ELF-1 (cell line): ENCODE measurements around the gene MBOAT7.
A peak's percentile ranks its signal among the peaks of the same experiment; 100 is the strongest.

Source experiments
- DNase-seq: peaks from one replicate; pipeline ENCODE4 v3.0.0-alpha.2; 2016; ENCODE audit warnings: low read depth, low spot score

Gene MBOAT7

GRCh38 chr19:54164369-54165068, 24.9 kb downstream of the MBOAT7 start:
- peak; percentile 94 for DNase-seq

GRCh38 chr19:54162884-54163283, 26.5 kb downstream of the MBOAT7 start:
- no peak for DNase-seq

GRCh38 chr19:54162241-54162805, 27.1 kb downstream of the MBOAT7 start:
- DNase-seq = peak; percentile 83

- DNase-seq = peak; percentile 35
Observed at GRCh38 chr19:54160854-54161253, 28.5 kb downstream of the MBOAT7 start.

- no peak for DNase-seq
Observed at GRCh38 chr19:54160182-54160811, 29.1 kb downstream of the MBOAT7 start.

GRCh38 chr19:54159352-54160181, 29.8 kb downstream of the MBOAT7 start, which contains the start of gene LENG1:
Gene LENG1 (minus strand): TSS chr19:54159721. CDS start chr19:54159695, 26 bp downstream.
- peak; percentile 100 for DNase-seq

GRCh38 chr19:54158812-54159351, 30.5 kb downstream of the MBOAT7 start:
- DNase-seq = peak; percentile 29

GRCh38 chr19:54156953-54157352, 32.4 kb downstream of the MBOAT7 start:
- peak; percentile 48 for DNase-seq

- DNase-seq = no peak
Observed at GRCh38 chr19:54156490-54156889, 32.9 kb downstream of the MBOAT7 start.

GRCh38 chr19:54155694-54156093, 33.7 kb downstream of the MBOAT7 start:
- DNase-seq = peak; percentile 32

GRCh38 chr19:54154603-54155345, 34.6 kb downstream of the MBOAT7 start:
- DNase-seq = no peak

GRCh38 chr19:54153731-54154326, 35.6 kb downstream of the MBOAT7 start:
- no peak for DNase-seq

GRCh38 chr19:54152878-54153524, 36.4 kb downstream of the MBOAT7 start:
- DNase-seq = no peak

- DNase-seq = no peak
Observed at GRCh38 chr19:54152267-54152666, 37.1 kb downstream of the MBOAT7 start.

- no peak for DNase-seq
Observed at GRCh38 chr19:54151362-54152035, 37.9 kb downstream of the MBOAT7 start.

GRCh38 chr19:54149021-54149812, 40.2 kb downstream of the MBOAT7 start:
- DNase-seq = no peak

GRCh38 chr19:54148158-54148557, 41.2 kb downstream of the MBOAT7 start:
- DNase-seq = no peak

GRCh38 chr19:54147676-54148075, 41.7 kb downstream of the MBOAT7 start:
- no peak for DNase-seq
